ENCODE results near the gene ALDH1B1.
"Not testable (repeated sequence)": the region's sequence is repeated elsewhere in the genome, so short reads cannot be mapped to it uniquely, and the experiment has no call there.

Gene ALDH1B1

DNA sequence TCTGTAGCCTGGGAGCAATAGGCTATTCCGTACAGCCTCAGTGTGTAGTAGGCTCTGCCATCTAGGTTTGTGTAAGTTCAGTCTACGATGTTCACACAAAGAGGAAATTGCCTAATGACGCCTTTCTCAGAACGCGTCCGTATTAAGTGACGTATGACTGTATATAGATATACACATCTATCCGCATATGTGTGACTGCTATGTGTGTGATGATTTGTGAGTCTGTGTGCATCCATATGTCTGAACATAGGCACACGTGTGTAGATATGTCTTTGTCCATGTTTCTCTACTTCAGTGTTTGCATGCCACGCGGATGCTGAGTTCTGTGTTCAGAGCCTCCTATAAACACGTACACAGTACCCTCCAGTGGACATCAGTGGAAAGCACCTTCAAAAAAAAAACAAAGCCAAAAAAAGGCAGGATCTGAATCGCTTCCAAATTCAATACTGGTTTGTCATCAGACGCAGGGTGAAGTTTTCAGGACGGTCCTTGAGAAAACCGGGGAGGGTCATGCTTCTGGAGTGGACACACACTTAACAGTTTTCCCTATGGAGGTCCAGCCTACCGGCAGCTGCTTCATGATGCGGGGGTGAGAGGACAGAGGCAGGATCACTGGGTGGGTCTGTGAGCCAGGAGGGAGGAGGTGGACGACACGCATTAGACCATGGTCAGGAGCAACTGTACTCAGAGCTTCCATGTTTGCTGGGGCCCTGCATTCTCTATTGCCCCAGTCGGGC lies 29.5 kb upstream of the ALDH1B1 start:
- peak; percentile 64 for DNase-seq

- DNase-seq: no peak
Observed at GRCh38 chr9:38363589-38363925, 28.9 kb upstream of the ALDH1B1 start.

DNA sequence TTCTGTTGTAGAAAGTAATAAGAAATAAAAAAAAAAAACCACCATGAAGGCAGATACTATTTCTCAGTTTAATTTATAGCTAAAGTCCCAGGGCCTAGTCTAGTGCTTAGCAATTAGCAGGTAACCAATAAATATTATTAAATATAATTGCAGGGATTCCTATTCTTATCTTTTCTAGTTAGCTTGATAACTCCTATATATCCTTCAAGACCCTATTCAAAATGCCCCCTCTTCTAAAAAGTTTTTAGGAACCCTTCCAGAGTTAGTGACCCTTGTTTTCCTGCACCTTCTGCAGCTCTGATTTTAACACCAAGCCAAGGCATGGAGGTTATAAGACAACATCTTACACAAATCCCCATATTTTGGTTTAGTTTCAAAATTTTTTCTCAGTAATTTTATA lies 24.6 kb upstream of the ALDH1B1 start:
- DNase-seq: no peak

DNA sequence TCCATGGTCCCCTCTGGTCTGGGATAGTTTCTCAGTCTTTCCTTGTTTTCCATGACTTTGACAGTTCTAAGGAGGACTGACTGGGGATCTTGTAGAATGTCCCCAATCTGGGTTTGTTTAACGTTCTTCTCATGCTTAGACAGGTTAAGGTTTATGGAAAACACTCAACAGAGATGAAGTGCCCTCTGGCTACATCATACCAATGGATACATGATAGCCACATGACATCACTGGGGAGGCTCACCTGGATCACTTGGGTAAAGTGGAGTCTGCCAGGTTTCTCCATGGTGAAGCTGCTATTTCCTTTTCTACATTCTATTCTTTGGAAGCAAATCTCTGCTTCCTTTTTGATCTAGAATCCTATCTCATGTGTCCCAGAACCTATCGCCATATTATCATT lies 23.8 kb upstream of the ALDH1B1 start:
- no peak for DNase-seq

DNA sequence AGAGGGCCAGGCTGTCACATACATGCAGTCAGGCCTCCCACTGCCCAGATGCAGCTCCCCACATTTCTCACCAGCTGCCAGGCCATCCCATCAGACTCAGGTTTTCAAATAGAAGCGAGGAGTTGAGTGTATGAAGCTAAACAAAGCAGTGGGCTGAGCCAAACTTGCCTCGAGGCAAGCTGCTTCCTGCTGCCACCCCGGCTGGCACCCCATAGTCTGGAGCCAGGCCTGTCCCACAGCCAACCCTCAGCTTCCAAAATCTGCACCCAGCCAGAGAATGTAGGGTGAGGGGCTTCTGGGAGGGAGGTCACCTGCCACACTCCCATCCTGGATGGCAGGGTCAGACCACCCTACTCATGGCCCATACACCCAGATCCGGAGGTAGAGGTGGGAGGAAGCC lies 22.3 kb upstream of the ALDH1B1 start:
- DNase-seq: no peak

GRCh38 chr9:38371495-38371894 lies 21.0 kb upstream of the ALDH1B1 start:
- peak; percentile 64 for DNase-seq

DNA sequence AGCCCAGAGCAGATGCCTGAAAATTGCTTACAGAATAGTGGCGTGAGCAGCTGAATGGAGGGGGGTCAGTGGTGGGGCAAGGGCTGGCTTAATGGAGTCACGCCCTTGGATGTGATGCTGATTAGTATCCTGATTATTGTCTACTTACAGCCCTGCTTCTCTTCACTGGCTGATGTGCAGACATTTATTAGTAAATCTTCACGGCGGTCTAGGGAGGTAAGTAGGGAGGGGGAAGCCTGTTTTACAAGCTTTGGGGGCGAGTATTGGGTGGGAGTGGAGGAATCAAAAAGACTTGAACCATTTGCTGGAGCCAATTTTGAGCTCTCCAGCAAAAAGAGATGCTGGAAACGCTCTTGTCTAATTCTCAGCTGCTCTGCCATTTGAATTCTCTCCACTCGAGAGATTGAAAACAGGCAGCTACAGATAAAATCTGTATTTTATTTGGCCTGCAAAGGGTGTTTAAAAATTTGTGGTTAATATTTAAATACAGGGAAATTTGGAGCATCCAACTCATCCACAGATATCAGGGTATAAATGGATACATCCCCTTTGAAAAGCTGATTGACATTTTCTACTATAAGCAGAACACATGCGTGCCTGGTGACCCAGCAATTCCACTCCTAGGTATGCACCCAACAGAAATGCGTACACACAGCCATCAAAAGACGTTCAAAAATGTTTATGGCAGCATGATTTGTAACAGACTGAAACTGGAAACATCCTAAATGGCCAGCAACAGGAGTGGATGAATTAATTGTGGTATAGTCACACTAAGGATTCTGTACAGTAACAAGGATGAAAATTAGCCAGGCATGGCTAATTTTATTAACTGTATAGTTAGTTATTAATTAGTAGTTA lies 19.5 kb upstream of the ALDH1B1 start:
- peak; percentile 18 for DNase-seq

DNA sequence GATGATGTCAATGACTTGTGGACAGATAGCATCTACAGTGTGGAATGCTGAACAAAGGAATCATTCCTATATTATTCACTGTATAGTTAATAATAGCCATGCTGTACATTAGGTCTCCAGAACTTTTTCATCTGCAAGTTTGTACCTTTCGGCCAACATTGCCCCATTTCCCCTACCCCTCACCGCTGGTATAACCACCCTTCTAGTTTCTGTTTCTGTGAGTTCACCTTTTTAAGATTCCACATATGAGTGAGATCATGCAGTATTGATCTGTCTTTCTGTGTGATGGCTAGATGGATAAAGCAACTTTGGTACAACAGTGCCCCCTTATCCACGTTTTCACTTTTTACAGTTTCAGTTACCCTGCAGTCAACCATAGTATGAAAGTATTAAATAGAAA lies 18.8 kb upstream of the ALDH1B1 start:
- DNase-seq: no peak

DNA sequence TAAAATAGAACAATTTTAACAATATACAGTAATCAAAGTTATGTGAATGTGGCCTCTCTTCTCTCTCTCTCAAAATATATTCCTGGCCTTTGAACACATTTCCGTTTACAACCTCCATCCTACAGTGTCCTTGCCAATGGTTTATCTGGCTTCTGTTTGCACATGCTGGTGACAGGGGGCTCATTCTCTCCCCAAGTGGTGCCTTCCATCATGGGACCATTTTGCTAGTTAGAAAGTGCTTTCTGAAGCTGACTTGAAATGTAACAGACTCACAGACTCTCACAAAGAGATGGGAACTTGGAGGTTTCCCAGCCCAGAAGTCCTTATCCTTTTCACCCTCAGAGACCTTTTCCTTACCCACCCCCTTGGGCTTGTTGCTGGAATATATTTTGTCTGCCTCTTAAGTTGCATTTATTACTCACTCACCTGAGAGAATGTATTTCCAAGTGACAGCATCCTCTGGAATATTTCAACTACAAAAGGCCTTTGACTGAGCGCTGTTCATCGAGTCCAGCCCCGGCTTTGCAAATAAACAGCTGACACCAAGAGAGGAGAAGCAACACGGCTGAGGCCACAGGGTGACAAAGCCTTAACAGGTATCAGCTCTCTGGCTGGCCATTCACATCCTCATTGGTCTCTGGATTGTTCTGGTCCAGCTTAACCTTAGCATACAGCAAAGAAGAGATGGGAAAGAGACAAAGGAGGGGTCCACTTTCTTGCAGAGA lies 17.5 kb upstream of the ALDH1B1 start:
- DNase-seq: no peak

DNA sequence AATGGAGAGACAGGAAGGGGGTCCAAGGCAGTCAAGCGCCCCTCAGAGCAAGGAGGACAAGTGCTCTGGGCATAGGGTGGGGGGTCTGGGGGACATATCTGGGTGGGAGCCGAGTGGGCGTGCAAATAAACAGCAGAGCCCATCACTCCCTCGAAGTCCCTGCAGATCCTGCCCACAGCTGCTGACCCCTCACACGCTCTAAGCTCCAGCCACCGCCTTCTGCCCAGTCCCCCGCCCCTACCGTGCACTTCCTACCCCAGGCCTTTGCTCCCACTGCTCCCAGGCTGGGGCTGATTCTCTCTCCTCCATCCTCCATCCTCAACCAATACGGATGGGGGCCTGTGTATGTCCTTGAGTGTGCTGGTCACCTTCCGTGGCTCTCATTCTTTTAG lies 16.9 kb upstream of the ALDH1B1 start:
- no peak for DNase-seq

- no peak for DNase-seq
Observed at GRCh38 chr9:38376021-38376670, 16.4 kb upstream of the ALDH1B1 start.

DNA sequence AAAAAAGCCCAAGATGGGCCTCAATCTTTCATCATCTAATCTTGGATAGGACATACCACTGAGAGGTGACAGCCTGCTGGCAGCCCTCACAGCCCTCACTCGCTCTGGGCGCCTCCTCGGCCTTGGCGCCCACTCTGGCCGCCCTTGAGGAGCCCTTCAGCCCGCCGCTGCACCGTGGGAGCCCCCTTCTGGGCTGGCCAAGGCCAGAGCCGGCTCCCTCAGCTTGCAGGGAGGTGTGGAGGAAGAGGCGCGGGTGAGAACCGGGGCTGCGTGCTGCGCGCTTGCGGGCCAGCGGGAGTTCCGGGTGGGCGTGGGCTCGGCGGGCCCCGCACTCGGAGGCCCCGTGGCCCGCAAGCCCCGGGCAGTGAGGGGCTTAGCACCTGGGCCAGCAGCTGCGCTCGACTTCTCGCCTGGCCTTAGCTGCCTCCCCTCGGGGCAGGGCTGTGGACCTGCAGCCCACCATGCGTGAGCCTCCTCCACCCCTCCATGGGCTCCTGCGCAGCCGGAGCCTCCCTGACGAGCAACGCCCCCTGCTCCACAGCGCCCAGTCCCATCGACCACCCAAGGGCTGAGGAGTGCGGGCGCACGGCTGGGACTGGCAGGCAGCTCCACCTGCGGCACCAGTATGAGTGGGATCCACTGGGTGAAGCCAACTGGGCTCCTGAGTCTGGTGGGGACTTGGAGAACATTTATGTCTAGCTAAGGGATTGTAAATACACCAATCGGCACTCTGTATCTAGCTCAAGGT lies 15.0 kb upstream of the ALDH1B1 start:
- not testable (repeated sequence) for DNase-seq

DNA sequence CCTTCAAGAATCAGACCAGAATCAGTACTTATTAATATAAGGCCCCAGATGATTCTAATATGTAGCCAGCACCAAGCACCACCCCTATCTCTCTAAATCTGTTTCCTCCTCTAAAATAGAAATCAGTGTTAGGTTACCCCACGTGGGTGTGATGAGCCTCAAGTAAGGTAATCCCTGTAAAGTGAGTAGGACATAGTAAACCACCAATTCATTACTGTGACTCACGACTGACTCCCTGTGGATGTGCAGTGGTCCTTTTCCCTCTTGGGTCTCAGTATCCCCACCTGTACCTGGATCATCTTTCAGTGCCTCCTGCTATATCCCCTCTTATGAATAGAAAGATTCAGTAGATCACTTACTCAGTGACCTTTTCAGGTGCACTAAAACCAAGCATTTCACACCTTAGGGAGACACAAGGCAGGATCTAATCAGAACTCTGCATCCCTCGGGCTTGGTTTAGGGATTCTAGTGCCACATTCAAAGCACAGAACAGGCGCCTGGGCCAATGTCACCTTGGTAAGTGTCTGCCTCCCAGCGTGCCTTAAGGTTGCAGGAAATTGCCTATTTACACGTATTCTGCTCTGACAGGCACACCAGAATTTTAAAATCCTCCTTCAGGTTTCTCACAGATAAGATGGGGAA lies 12.2 kb upstream of the ALDH1B1 start:
- DNase-seq: peak; percentile 12

DNA sequence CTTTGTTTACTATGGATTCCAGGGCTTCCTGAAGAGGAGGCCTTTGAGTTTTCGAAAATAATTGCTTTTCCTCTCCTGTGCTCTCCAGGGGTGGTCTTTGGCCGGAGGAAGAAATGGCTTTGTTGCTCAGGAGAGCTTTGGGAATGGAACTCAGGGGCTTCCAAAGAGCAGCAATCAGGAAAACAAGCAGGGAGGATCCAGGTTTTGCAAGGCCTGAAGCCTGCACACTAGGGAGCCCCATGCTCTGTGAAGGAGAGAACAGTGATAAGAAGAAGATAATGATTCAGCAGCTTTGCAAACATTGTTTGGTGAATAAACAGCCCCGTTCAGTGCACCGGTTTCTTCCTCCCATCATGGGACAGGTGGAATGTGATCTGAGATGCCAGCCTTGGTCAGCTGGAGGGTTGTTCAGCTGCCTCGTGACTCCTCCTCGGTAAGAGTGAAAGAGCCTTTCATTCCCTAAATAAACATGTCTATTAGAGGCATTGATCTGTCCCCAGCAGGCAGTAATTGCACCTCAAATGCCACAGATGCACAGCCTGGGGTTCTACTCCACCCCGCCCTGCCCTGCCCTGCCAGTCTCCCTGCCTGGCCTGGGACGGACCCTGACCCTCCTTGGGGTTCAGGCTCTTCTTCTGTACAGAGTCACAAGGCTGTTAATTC lies 11.5 kb upstream of the ALDH1B1 start:
- no peak for DNase-seq

GRCh38 chr9:38382141-38382540 lies 10.4 kb upstream of the ALDH1B1 start:
- DNase-seq: no peak

DNA sequence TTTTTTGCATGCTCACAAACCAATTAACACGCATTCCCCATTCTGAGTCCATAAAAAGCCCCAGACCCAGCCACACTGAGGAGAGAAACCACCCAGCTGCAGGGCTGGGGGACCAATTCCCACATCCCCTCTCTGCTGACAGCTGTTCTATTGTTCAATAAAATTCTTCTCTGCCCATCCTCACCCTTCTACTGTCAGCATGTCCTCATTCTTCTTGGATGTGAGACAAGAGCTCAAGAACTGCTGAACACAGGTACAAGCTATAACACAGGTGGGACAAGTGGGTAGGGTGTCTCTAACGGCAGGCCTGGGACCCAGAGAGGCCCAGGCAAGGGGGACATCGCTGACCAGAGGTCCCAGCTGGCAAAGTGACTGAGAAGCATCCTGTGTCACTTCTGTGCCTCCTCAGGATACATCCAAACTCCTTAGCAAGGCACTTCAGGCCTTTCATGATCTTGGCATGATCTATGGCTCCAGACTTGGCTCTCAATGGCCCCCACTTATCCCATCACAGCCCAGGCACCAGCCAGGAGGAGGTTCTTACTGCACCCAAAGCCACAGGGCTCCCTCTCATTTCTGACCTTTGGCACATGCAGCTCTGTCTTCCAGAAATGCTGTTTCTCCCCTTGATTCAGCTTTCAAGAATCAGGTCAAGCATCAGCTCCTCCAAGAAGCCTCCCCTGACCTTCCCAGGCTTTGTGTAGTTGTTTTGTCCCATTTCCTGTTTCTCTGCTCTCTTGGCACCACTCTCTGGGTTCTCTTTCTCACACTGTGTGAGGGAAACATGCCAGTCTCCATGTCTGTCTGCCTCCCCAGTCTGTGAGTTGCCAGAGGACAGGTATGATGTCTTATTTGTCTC lies 7.3 kb upstream of the ALDH1B1 start:
- DNase-seq: no peak

DNA sequence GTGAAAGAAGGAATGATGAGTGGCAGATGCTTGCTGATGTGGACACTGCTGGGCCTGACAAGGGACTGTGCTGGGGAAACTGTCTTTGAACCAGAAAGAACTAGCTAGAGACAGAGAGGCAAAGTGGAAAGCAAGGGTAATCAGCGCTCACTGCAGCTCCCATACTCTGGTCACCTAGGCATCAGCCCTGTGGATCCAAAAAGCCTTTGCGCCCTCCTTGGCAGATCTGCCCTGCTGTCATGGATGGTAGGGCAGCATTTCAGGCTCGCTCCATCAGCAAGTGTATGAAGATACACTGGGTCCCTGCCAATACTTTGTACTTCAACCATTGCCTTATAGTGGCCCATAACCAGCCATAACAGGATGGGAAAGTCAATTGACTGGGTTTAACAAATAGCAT lies 6.6 kb upstream of the ALDH1B1 start:
- DNase-seq: no peak

GRCh38 chr9:38386319-38386895 lies 6.1 kb upstream of the ALDH1B1 start:
- no peak for DNase-seq

DNA sequence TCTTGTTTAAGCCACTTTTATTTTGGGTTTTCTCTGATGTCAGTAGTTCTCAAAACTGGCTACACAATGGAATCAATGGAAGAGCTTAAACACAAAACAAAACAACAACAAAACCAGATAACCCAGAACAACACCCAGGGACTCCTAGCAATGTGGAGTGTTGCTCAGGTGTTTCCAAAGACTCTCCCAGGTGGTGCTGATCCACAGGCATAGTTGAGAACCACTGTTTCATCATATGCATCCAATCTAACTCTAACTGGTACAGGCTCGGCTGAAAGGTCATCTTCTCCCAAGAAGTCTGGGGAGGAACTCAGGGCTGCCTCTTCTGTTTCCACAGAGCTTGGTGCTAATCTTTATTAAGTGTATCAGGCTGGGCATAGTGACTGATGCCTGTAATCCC lies 5.4 kb upstream of the ALDH1B1 start:
- DNase-seq: no peak

DNA sequence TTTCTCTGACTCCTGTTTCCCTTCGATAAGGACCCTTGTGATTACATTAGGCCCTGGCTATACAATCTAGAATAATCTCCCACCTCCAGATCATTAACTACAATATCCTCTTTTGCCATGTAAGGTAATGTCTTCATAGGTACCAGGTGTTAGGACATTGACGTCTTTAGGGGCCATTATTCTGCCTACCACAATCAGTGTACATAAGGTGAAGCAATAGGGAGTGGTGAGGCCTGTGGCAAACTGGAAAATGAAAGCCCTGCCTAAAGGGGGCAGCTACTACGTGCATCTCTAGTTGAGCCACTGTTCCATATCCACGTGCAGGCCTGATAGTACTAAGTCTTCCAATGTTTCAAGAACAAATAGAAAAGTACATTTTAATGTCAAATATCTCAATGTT lies 4.8 kb upstream of the ALDH1B1 start:
- no peak for DNase-seq
